PFSK-1 (cell line): ENCODE results near the gene RAB44. TPM values are rescaled to one million over a fixed set of nuclear protein-coding genes. Genes with fewer than 3 reads are reported as not detected.

Source experiments
- FOXP2 ChIP-seq: optimal IDR thresholded peaks from 2 replicates; pipeline ENCODE3; 2011; ENCODE audit warnings: borderline replicate concordance, control low read depth, inconsistent platforms; ENCODE audit not compliant: insufficient read depth; ENCODE audit errors: extremely low read length, extremely low read depth
- POLR2AphosphoS5 ChIP-seq: IDR thresholded peaks from 2 replicates; pipeline ENCODE4 v1.6.1; 2012; ENCODE audit warnings: low read depth, mild to moderate bottlenecking, control low read depth, low read length, moderate library complexity
- SIN3A ChIP-seq: IDR thresholded peaks from 2 replicates; pipeline ENCODE4 v1.6.1; 2012; ENCODE audit warnings: mild to moderate bottlenecking, low read length, moderate library complexity, borderline replicate concordance; ENCODE audit not compliant: insufficient read depth
- TAF1 ChIP-seq: IDR thresholded peaks from 2 replicates; pipeline ENCODE4 v1.6.1; 2012; ENCODE audit warnings: low read length, control low read depth, borderline replicate concordance; ENCODE audit not compliant: insufficient read depth
- polyA plus RNA-seq: library from polyadenylated mRNA; unstranded; fragments of >200 nt; gene quantifications from one replicate; pipeline ENCODE4 v1.2.1, GENCODE V29; 2012; ENCODE audit warnings: low read depth, missing spikeins; ENCODE audit not compliant: insufficient read length
- TF ChIP-seq, protein P1 (sequence below), 2 experiments: IDR thresholded peaks; 2 replicates each; pipeline versions ENCODE4 v1.6.1 to v1.8.0; 2011 to 2012; ENCODE audit warnings: low read depth in 2 of 2, low read length in 2 of 2, control low read depth in 1 of 2, inconsistent platforms in 1 of 2, mild to moderate bottlenecking in 1 of 2, moderate library complexity in 1 of 2; ENCODE audit not compliant: insufficient read depth in 1 of 2

RAB44 gene, protein sequence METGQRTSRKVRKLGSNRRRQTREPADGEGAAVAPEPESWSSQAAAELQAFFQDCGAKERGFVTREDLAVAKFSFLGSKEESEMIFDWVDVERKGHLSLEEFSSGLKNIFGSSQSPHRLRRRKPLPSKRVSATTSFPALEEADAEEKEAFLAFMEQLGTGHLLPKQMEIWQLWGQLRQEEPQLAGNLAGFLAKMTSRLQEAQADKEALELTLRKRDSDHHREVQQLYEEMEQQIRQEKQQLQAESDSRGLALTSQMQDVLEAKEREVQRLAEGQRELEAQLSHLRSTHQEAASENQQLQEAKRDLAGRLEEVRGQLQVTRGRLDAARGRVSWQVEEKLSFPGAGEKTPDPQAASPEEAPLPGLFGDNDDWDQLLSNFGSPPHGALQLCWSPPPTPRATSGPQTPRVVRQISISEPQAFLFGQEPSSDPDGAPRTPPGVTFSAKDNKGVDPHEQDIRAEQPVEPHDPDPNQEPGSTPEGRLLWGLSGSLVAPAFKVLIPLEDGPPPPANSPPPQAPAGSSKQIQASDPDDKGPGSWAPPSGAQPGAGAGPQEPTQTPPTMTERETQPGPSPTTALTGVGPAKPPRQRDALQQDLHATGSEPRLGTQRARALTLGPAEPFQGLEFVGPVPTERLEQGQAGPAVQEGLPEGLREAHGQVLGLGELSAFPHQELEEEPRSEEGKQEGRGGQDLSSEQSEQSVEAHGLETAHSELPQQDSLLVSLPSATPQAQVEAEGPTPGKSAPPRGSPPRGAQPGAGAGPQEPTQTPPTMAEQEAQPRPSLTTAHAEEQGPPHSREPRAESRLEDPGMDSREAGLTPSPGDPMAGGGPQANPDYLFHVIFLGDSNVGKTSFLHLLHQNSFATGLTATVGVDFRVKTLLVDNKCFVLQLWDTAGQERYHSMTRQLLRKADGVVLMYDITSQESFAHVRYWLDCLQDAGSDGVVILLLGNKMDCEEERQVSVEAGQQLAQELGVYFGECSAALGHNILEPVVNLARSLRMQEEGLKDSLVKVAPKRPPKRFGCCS
- not detected for polyA plus RNA-seq

DNA sequence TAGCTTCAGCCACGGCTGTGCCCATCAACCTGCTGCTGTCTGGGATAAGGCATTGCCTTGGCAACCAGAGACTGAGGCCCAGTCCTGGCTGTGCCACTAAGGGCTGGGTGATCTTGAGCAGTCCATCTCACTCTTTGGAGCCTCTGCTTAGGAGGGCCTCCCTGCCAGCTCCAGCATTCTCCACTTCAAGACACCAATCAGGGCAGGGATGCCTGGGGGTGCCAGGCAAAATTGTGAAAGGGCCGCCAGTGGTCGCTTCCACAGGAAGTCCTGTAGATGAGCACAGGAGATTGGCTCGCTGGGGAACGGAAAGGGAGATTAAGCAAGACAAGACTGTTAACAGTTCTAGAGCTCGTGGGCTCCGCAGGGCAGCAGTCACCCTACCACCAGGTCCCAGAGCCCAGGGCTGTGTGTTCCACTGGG is at the start of gene RAB44:
Gene RAB44, plus strand, starts transcription at position 346 of the 423 bp plus-strand sequence. CDS start 6,410 bp downstream, outside the sequence.
- TF ChIP-seq TAF1 (no peak), SIN3A (no peak), FOXP2 (no peak), POLR2AphosphoS5 (no peak)
- TF ChIP-seq, protein P1, sequence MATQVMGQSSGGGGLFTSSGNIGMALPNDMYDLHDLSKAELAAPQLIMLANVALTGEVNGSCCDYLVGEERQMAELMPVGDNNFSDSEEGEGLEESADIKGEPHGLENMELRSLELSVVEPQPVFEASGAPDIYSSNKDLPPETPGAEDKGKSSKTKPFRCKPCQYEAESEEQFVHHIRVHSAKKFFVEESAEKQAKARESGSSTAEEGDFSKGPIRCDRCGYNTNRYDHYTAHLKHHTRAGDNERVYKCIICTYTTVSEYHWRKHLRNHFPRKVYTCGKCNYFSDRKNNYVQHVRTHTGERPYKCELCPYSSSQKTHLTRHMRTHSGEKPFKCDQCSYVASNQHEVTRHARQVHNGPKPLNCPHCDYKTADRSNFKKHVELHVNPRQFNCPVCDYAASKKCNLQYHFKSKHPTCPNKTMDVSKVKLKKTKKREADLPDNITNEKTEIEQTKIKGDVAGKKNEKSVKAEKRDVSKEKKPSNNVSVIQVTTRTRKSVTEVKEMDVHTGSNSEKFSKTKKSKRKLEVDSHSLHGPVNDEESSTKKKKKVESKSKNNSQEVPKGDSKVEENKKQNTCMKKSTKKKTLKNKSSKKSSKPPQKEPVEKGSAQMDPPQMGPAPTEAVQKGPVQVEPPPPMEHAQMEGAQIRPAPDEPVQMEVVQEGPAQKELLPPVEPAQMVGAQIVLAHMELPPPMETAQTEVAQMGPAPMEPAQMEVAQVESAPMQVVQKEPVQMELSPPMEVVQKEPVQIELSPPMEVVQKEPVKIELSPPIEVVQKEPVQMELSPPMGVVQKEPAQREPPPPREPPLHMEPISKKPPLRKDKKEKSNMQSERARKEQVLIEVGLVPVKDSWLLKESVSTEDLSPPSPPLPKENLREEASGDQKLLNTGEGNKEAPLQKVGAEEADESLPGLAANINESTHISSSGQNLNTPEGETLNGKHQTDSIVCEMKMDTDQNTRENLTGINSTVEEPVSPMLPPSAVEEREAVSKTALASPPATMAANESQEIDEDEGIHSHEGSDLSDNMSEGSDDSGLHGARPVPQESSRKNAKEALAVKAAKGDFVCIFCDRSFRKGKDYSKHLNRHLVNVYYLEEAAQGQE (IDR thresholded peaks at IDR 0.05; ENCODE audit: insufficient read depth in 1 of 2, low read depth in 2 of 2, low read length in 2 of 2), result no peak

DNA sequence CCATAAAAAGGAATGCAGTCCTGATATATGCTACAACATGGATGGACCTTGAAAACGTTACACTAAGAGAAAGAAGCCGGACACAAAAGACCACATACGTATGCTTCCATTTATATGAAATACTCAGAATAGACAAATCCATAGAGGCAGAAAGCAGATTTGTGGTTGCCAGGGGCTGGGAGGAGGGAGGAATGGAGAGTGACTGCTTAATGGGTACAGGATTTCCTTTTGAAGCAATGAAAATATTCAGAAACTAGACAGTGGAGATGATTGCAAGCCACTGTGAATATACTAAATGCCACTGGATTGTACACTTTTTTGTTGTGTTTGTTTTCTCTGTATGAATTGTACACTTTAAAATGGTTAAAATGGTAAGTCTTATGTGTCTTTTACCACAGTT is 48.5 kb upstream of the RAB44 start:
- no peak for TF ChIP-seq FOXP2
- no peak for TF ChIP-seq SIN3A
- TF ChIP-seq TAF1, result no peak
- TF ChIP-seq POLR2AphosphoS5, result no peak
- TF ChIP-seq, protein P1 (IDR thresholded peaks at IDR 0.05; ENCODE audit: insufficient read depth in 1 of 2, low read depth in 2 of 2, low read length in 2 of 2), result no peak

DNA sequence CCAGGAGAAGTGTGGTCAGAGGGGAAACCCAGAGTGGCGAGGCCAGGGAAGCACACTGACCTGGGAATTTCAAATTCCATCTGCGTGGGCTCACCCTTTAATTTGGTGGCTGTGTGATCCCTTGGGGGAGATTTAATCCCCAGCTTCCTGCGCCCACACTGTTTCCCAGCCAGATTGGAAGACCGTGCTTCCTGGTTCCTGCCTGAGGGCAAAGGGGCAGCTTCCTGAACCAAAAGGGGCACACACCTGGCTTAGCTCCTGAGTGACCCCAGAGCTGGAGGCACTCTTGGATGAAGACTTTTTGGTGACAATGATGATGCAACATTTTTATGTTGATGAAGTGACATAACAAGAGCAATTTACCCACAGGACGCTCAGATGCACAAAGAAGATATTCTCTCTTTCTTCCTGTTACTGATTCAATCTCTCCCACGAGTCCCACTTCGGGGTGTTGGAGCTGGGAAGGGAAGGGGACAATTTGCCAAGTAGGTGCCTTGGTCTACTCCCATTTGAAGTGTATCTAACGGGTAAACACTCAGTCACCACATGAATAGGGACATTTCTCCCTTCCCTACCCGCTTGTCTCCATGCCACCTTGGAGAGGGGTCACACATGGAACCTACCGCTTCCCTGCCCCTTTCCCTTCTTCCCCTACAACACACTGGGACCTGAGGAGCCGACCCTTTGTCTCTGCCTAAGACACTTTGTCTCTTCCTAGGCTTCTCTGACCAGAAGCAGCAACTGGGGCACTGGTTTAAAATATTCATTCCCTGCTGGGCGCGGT is 47.7 kb upstream of the RAB44 start:
- TF ChIP-seq, protein P1 (IDR thresholded peaks at IDR 0.05; ENCODE audit: insufficient read depth in 1 of 2, low read depth in 2 of 2, low read length in 2 of 2), result no peak
- TF ChIP-seq FOXP2 (no peak), POLR2AphosphoS5 (no peak), TAF1 (no peak), SIN3A (no peak)

- TF ChIP-seq, protein P1 (IDR thresholded peaks at IDR 0.05; ENCODE audit: insufficient read depth in 1 of 2, low read depth in 2 of 2, low read length in 2 of 2), result no peak
- TF ChIP-seq FOXP2, result no peak
- no peak for TF ChIP-seq TAF1
- TF ChIP-seq SIN3A, result no peak
- TF ChIP-seq POLR2AphosphoS5, result no peak
Measured at GRCh38 chr6:36650848-36651478, 46.7 kb upstream of the RAB44 start.
